Measurements from ENCODE around the gene ZNF580. TPM values are rescaled to one million over a fixed set of nuclear protein-coding genes. Genes with fewer than 3 reads are reported as not detected.

ZNF580 gene, protein sequence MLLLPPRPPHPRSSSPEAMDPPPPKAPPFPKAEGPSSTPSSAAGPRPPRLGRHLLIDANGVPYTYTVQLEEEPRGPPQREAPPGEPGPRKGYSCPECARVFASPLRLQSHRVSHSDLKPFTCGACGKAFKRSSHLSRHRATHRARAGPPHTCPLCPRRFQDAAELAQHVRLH
- 10.6 and 10.8 TPM in 2 replicates for total RNA-seq

- TF ChIP-seq, protein P1, sequence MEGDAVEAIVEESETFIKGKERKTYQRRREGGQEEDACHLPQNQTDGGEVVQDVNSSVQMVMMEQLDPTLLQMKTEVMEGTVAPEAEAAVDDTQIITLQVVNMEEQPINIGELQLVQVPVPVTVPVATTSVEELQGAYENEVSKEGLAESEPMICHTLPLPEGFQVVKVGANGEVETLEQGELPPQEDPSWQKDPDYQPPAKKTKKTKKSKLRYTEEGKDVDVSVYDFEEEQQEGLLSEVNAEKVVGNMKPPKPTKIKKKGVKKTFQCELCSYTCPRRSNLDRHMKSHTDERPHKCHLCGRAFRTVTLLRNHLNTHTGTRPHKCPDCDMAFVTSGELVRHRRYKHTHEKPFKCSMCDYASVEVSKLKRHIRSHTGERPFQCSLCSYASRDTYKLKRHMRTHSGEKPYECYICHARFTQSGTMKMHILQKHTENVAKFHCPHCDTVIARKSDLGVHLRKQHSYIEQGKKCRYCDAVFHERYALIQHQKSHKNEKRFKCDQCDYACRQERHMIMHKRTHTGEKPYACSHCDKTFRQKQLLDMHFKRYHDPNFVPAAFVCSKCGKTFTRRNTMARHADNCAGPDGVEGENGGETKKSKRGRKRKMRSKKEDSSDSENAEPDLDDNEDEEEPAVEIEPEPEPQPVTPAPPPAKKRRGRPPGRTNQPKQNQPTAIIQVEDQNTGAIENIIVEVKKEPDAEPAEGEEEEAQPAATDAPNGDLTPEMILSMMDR (conservative IDR thresholded peaks at IDR 0.05; ENCODE audit: low read depth, low read length) = no peak
- H3K4me3 ChIP-seq (ENCODE audit: low read depth, low read length) = peak within 1 kb of the TSS; percentile 85
- DNase-seq (ENCODE audit: low read depth) = no peak
These were observed at the start of gene ZNF580 for GRCh38 chr19:55640577-55641425. Gene ZNF580 (plus strand): TSS chr19:55641002. CDS start chr19:55642509, 1,507 bp downstream.

GRCh38 chr19:55591555-55591954, 49.2 kb upstream of the ZNF580 start:
- TF ChIP-seq, protein P1 (conservative IDR thresholded peaks at IDR 0.05; ENCODE audit: low read depth, low read length) = no peak
- no peak for DNase-seq (ENCODE audit: low read depth)
- no peak overlapping the region for H3K4me3 ChIP-seq (ENCODE audit: low read depth, low read length)

GRCh38 chr19:55592391-55593090, 48.3 kb upstream of the ZNF580 start:
- TF ChIP-seq, protein P1 (conservative IDR thresholded peaks at IDR 0.05; ENCODE audit: low read depth, low read length) = no peak
- DNase-seq (ENCODE audit: low read depth) = no peak
- no peak overlapping the region for H3K4me3 ChIP-seq (ENCODE audit: low read depth, low read length)

DNA sequence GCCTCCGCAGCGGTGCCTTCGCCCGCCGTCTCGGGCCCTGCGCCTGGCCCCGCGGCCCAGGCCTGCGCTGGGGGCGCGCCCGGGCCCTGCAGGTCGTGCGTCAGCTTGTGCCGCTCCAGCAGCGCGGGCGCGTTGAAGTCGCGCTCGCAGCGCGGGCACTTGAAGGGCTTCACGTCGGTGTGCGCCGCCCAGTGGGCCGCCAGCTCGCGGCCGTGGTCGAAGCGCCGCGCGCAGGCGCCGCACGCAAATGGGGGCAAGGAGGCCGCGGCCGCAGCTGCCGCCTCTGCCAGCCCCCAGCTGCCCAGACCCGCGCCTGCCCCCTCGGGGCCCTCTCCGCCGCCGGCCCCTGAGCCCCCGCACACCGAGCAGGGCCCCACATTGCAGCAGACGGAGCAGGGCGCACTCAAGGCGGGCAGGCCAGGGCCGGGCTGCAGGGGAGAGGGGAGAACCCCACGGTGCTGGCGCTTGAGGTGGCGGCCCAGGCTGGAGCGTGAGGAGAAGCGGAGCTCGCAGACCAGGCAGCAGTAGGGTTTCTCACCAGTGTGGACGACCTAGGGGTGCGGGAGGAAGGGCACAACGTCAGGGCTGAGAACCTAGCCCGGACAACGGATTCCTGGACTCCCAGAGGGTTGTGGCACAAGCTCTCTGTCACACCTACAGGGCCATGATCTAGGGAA, 47.6 kb upstream of the ZNF580 start:
- TF ChIP-seq, protein P1 (conservative IDR thresholded peaks at IDR 0.05; ENCODE audit: low read depth, low read length) = no peak
- DNase-seq (ENCODE audit: low read depth) = no peak
- no peak overlapping the region for H3K4me3 ChIP-seq (ENCODE audit: low read depth, low read length)

GRCh38 chr19:55594996-55595545, 45.7 kb upstream of the ZNF580 start:
- DNase-seq (ENCODE audit: low read depth) = no peak
- no peak overlapping the region for H3K4me3 ChIP-seq (ENCODE audit: low read depth, low read length)
- TF ChIP-seq, protein P1 (conservative IDR thresholded peaks at IDR 0.05; ENCODE audit: low read depth, low read length) = no peak

GRCh38 chr19:55596304-55596703, 44.5 kb upstream of the ZNF580 start:
- DNase-seq (ENCODE audit: low read depth) = no peak
- H3K4me3 ChIP-seq (ENCODE audit: low read depth, low read length) = no peak overlapping the region
- TF ChIP-seq, protein P1 (conservative IDR thresholded peaks at IDR 0.05; ENCODE audit: low read depth, low read length) = no peak
